Activated naive CD4-positive, alpha-beta T cell treated with anti-CD3 and anti-CD28 coated beads, Interleukin-2, amount 50 U/mL, for 24 hours (primary cell): ENCODE data around the gene CYGB.
"Not testable (repeated sequence)": the region's sequence is repeated elsewhere in the genome, so short reads cannot be mapped to it uniquely, and the experiment has no call there.

Source experiments
- H3K27ac Mint-ChIP-seq: one replicate; pipeline ENCODE4 v1.8.0; 2021; ENCODE audit warnings: mild to moderate bottlenecking, mixed read lengths
- H3K27me3 Mint-ChIP-seq: one replicate; pipeline ENCODE4 v1.8.0; 2021; ENCODE audit warnings: mixed read lengths
- H3K36me3 Mint-ChIP-seq: one replicate; pipeline ENCODE4 v1.8.0; 2021; ENCODE audit warnings: mixed read lengths
- H3K4me1 Mint-ChIP-seq: one replicate; pipeline ENCODE4 v1.8.0; 2021; ENCODE audit warnings: mixed read lengths
- H3K4me3 Mint-ChIP-seq: one replicate; pipeline ENCODE4 v1.8.0; 2021; ENCODE audit warnings: mild to moderate bottlenecking, mixed read lengths
- H3K9me3 Mint-ChIP-seq: one replicate; pipeline ENCODE4 v1.8.0; 2021; ENCODE audit warnings: mixed read lengths

CYGB gene

GRCh38 chr17:76538281-76538931 lies 897 bp upstream of the CYGB start:
- H3K27ac Mint-ChIP-seq, result no peak overlapping the region
- H3K27me3 Mint-ChIP-seq, result peaks cover 19% of the 10 kb centered on the region
- no peaks in the 10 kb centered on the region for H3K9me3 Mint-ChIP-seq
- peak overlapping the region; percentile 39 for H3K4me3 Mint-ChIP-seq
- H3K4me1 Mint-ChIP-seq, result peaks cover 4% of the 10 kb centered on the region
- no peaks in the 10 kb centered on the region for H3K36me3 Mint-ChIP-seq

DNA sequence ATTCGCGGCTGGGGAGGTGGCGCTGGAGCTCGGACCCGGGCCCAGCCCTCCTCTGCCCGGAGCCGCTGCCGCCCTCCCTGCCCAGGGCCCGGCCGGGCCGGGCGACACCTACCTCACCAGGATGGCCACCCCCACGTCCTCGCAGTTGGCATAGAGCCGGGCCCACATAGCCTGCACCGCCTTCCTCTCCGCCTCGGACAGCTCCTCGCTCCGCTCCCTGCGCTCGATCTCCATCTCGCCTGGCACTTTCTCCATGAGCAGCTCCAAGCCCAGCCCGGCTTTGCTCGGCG lies 276 bp downstream of the CYGB start:
- H3K36me3 Mint-ChIP-seq, result no peaks in the 10 kb centered on the region
- H3K4me1 Mint-ChIP-seq, result peaks cover 4% of the 10 kb centered on the region
- no peak overlapping the region for H3K4me3 Mint-ChIP-seq

DNA sequence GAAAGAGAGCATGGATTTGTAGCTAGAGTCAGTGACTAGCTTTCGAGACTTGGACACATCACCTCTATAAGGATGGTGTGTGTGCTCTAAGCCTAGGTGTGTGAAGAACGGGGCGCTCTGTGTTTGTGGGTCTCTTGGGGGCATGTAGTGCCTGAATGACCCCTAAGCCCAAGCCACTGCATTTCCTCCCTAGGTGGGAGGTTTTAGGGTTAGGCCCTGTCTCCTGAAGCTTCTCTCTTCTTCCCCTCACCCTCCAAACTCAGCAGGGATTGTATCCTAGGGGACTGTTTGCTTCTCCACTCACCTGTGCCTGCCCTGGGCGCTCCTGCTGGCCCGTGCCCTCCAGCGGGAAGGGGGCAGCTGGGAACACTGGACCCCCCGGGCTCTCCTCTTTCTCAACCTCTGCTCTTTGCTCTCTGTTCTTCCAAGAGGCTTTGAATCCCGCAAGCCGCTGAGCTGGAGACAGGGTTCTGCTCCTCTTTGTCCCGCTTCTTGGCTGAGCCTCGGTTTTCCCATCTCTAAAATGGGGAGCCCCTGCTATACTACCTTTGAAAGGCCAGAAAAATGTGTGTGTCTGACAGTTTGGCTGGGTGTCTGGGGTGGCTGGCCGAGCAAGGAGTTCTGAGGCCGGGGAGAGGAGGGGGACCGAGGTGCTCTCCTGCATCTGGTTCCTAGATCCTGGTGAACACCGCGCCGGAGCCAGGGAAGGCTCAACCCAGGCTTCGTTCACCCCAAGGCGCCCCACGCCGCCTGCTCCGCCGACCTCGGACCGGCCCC lies 810 bp downstream of the CYGB start:
- no peak overlapping the region for H3K27ac Mint-ChIP-seq
- H3K9me3 Mint-ChIP-seq, result no peaks in the 10 kb centered on the region
- H3K27me3 Mint-ChIP-seq, result peaks cover 16% of the 10 kb centered on the region
- no peaks in the 10 kb centered on the region for H3K36me3 Mint-ChIP-seq
- H3K4me1 Mint-ChIP-seq, result peaks cover 7% of the 10 kb centered on the region
- peak overlapping the region; percentile 52 for H3K4me3 Mint-ChIP-seq

More for the DNA sequence above, 276 bp downstream of the CYGB start:
- H3K27me3 Mint-ChIP-seq, result peaks cover 17% of the 10 kb centered on the region
- H3K9me3 Mint-ChIP-seq, result no peaks in the 10 kb centered on the region
- H3K27ac Mint-ChIP-seq, result no peak overlapping the region

DNA sequence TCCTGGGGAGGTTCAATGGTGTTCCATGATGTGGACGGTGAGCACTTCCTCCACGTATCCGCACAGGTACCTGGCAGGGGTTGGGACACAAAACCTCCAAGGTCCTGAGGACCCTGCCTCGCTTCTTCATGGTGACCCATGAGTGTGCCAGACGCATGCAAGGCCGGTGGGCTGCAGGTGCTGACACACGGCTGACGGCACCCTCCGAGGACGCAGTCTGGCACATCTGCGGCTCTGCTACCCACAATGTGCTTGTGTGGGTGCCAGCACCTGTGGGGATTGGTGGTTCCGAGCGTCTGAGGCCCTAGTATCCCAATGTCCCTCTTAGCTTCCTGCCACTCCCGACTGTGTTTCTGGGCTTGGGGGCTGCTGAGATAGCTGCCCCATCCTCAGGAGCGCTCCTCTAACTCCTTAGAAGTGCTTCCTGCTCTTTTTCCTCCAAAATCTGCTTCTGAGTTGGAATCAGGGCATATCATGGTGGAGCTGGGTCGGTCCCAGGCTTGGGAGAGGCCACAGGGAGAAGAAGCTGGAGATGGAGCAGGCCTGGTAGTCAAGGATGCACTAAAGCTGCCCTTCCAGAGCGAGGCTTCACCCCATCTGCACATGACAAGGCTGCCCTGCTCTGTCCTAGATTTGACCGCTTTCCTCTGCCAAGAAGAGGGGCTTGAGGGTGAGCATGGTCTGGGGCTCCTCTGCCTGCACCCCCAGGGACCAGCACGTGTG lies 1.6 kb downstream of the CYGB start:
- Mint-ChIP-seq H3K36me3 (no peaks in the 10 kb centered on the region), H3K4me3 (no peak overlapping the region), H3K4me1 (peaks cover 7% of the 10 kb centered on the region), H3K27me3 (peaks cover 14% of the 10 kb centered on the region), H3K27ac (no peak overlapping the region), H3K9me3 (no peaks in the 10 kb centered on the region)

- Mint-ChIP-seq H3K9me3 (no peaks in the 10 kb centered on the region), H3K4me1 (peaks cover 11% of the 10 kb centered on the region), H3K27ac (no peak overlapping the region), H3K36me3 (no peaks in the 10 kb centered on the region), H3K27me3 (peaks cover 13% of the 10 kb centered on the region), H3K4me3 (no peak overlapping the region)
Measured at GRCh38 chr17:76534831-76535732, 2.4 kb downstream of the CYGB start.

- H3K36me3 Mint-ChIP-seq, H3K4me3 Mint-ChIP-seq, H3K27ac Mint-ChIP-seq, H3K27me3 Mint-ChIP-seq, H3K9me3 Mint-ChIP-seq, H3K4me1 Mint-ChIP-seq: not testable (repeated sequence)
Measured at GRCh38 chr17:76533640-76534359, 3.7 kb downstream of the CYGB start.

DNA sequence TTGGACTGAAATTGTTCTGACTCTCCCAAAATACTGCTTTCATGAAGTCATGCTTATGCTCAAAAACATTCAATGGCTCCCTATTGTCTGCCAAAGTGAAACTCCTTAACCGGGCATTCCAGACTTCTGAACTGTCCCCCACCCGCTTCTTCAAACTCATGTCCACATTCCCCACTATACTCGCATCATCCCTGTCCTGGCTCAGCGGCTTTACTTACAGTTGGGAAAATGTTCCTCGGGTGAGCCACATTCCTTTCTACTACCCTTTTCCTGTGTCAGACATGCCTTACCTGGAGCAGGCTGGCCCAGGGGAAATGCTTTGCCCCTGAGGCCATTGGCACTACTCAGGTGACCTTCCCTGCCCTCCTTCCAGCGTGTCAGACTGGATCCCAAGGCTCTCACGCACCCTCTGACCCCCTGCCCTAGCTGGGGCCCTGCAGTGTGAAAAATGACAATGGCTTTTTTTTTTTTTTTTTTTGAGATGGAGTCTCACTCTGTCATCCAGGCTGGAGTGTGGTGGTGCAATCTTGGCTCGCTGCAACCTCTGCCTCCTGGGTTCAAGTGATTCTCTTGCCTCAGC lies 5.3 kb downstream of the CYGB start:
- Mint-ChIP-seq H3K36me3 (no peaks in the 10 kb centered on the region), H3K4me1 (peaks cover 21% of the 10 kb centered on the region), H3K27ac (no peak overlapping the region), H3K4me3 (no peak overlapping the region), H3K9me3 (no peaks in the 10 kb centered on the region), H3K27me3 (peaks cover 6% of the 10 kb centered on the region)

GRCh38 chr17:76531486-76532038 lies 5.9 kb downstream of the CYGB start:
- Mint-ChIP-seq H3K9me3 (no peaks in the 10 kb centered on the region), H3K4me1 (peaks cover 23% of the 10 kb centered on the region), H3K4me3 (no peak overlapping the region), H3K27ac (no peak overlapping the region), H3K27me3 (peaks cover 2% of the 10 kb centered on the region), H3K36me3 (no peaks in the 10 kb centered on the region)

DNA sequence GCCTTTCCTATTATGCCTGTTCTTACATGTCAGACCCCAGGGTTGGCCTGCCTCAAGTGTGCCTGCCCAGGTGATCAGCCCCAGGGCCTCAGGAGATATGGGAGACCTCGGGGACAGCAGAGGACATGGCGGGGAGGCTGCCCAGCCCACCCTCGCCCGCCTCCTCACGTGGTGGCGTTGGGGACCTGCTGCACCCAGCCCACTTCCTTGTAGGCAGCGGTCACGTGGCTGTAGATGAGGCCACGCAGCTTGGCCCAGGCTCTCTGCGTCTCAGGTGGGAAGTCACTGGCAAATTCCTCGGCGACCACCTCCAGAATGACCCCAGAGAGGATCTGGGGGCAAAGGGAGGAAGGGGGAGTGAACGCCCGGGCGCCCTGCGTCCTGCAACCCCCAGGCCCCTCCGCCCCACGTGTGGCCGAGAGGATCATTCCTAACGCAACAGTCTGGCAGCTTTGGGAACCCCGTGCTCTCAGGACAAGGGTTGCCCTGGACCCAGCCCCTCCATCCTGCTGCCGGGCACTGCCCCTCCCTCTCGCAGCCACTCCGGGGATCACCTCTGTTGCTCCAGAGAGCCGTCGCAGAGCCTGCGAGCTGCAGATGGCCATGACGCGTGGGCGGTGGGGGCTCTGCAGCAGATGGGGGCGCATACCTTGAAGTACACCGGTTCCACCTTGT lies 6.6 kb downstream of the CYGB start:
- Mint-ChIP-seq H3K27ac (no peak overlapping the region), H3K36me3 (no peaks in the 10 kb centered on the region), H3K4me1 (peaks cover 23% of the 10 kb centered on the region), H3K4me3 (no peak overlapping the region), H3K9me3 (no peaks in the 10 kb centered on the region), H3K27me3 (no peaks in the 10 kb centered on the region)

DNA sequence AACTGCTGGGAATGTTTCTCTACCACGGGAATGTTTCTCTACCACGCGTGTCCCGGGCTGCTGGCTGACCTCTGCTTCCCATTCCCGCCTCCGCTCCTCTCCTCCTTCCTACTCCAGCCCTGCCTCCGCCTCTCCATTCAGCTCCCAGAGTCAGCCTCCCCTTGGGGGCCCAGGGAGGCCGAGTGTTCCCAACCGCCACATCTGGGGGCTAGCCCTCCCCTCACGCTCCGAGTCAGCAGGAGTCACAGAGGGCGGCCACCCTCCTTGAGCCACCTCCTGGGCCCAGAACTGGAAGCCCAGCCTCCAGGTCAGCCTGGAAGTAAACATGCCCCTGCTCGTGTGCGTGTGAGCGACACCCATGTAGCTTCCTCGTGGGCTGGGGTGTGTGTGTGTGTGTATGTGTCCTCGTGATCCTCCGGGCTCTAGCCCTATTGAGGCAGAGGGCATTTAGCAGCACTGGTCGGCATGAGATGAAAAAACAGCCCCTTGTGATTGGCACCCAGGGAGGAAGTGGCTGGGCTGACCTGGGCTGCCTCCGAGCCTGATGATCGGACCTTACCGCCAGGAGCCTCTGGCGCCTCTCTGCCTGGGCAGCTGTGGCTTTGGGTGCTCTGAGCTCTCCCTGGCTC lies 7.3 kb downstream of the CYGB start:
- Mint-ChIP-seq H3K27ac (no peak overlapping the region), H3K27me3 (no peaks in the 10 kb centered on the region), H3K4me1 (peaks cover 23% of the 10 kb centered on the region), H3K4me3 (no peak overlapping the region), H3K9me3 (no peaks in the 10 kb centered on the region), H3K36me3 (no peaks in the 10 kb centered on the region)

DNA sequence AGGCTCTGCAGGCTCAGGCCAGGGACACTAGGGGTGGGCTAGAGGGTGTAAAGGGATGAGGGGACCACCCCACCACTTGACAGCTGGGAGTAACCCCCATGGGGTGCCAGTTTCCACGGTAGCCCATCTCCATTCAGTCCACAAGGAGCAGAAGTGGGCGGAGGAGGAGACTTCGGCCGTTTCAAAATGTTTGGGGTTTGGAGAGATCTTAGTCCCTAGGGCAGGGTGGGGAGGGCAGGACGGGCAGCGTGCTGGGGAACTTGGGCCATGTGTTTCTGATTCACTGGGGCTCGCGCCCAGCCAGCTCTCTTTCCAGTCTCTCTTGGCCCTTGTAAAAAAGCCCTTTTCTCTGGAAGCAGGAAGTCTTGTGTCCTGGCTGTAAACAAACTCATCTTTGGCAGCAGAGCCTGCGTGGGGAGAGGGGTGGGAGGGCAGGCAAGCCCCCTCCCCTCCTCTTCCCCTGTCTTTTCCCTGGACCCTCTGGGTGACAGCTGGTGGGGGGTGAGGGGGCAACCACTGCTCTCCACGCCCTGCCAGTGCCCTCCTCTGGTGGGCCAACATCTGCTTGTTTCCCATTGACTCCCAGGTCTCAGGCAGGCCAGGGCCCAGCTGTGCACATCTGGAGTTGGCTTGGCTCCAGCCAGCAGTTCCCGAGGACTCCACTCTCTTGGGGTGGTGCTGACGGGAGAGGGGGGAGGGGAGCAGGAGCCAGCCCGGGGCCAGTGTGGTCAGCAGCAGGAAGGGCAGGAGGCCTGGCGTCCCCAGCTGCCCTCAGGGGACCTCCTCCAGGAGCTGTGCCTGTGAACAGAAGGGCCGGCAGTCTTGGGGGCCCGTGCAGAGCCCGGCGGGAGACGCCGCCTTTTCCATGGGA lies 8.1 kb downstream of the CYGB start:
- Mint-ChIP-seq H3K4me1 (peaks cover 25% of the 10 kb centered on the region), H3K4me3 (no peak overlapping the region), H3K36me3 (no peaks in the 10 kb centered on the region), H3K27ac (no peak overlapping the region), H3K27me3 (no peaks in the 10 kb centered on the region), H3K9me3 (no peaks in the 10 kb centered on the region)

DNA sequence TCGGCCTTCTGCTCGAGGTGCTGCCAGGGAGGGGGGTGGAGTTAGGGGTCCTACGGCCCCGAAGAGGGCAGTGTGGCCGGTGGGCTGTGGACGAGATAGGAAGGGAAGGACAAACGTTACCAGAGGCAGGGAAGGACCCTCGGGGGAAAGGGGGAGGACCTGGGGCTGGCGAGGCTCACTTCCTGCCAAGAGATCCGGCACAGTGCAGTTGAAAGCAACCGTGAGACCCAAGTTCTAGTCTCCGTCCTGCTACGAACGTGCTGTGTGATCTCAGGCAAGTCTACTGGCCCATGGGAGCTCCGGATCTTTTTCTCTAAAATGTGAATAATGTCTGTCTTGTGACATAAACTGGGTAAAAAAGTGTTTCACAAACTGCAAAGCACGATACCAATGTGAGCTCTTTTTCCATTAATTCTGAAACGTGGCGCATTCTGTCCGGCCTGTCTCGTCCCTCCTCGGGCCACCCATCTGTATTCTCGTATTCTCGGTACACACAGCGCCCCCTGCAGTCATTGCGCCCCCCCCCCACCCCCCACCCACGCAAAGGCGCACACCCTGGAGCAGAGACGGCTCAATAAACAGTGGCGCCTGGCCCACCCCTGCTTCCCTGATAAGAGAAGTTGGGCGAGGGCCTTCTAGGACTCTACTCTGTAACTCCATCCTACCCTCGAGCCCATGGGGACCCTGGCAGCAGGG lies 8.8 kb downstream of the CYGB start:
- H3K4me1 Mint-ChIP-seq, result peaks cover 28% of the 10 kb centered on the region
- no peaks in the 10 kb centered on the region for H3K9me3 Mint-ChIP-seq
- no peak overlapping the region for H3K4me3 Mint-ChIP-seq
- H3K27ac Mint-ChIP-seq, result peak overlapping the region; percentile 23
- no peaks in the 10 kb centered on the region for H3K36me3 Mint-ChIP-seq
- H3K27me3 Mint-ChIP-seq, result no peaks in the 10 kb centered on the region
